GM18951 (cell line): ENCODE data around the gene NATD1.

Source experiments
- POLR2A ChIP-seq: IDR thresholded peaks from 4 replicates; pipeline ENCODE4 v1.6.1; 2011; ENCODE audit warnings: mild to moderate bottlenecking; ENCODE audit not compliant: insufficient read length, insufficient read depth; ENCODE audit errors: extremely low read depth
- in situ Hi-C: fragments of 300-500 bp; cut with MboI; formaldehyde crosslinking; loops from one replicate; pipeline ENCODE4 v1.12.0; 2022; ENCODE audit warnings: low sequenced_read_pairs, mixed read lengths, inconsistent platforms; ENCODE audit not compliant: unreplicated experiment

The NATD1 gene

DNA sequence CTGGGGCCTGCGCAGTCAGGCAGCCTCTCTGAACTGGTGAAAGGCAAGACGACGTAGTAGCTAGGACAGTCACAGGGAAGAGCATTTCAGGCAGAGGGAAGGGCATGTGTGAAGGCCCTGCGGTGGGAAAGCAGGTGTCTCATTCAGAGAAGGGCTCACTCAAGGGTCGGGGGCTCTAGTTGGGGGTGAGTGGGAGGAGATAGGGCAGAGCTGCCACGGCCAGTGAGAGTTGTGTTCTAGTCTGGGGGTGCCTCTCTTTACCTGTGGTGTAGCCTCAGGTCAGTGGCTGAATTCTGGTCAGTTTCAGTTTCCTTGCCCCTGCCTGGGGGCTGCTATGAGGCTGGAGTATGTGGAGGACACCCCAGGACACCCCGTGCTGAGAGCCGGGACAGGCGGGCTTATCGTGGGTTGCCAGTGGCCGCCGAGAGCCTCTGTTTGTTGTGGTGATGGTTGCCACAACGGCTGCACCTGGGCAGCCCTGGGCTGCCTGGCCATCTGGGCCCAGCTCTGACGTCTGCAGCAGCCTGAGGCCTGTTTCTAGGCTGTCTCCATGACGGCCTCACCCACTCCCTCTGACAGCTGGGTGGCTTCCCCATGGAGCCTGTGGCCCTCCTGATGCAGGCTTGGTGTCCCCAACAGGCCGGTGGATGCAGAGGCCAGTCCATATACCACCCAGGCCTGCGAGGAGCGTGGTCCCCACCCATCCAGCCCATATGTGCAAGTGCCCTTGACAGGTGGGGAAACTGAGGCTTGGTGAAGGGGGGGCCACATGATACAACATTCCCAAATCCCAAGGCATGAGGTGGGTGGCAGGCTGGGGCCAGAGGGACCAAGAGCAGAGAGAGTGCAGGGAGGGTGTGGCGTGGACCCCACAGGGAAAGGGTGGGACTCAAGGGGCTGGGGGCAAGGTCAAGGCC is 42.1 kb upstream of the NATD1 start:
- in situ Hi-C loops: no loop called here
- no peak for TF ChIP-seq POLR2A

DNA sequence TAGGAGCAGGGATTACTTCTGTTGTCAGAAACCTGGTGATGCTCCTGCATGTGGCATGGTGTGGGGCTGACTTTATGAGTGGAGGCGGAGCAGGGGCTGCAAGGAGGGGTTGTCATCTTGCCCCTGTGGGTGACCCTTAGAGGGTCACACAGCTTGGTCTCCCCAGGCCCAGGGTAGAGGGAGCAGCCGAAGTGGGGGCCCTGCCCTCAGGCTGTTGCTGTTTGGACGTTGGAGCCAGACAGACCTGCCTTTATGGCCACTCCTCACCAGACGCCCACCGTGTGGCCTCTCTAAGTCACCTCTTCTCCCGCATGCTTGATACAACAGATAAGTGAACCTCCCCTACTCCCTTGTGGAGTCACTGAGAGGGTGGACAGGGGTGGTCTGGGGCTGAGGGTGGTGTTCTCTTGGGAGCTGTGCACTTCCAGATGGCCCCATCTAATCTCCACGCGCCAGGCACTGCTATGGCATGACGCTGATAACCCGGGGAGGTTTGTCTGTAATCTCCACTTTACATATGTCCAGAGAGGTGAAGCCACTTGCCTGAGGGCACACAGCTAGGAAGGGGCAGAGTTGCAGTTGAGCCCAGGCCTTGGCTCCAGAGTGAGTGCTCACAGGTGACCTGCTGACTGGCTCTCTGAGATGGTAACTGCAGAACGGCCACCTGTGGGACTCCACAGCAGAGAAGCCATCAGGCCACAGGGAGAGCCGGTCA is 41.3 kb upstream of the NATD1 start:
- no peak for TF ChIP-seq POLR2A
- in situ Hi-C loops: no loop called here

DNA sequence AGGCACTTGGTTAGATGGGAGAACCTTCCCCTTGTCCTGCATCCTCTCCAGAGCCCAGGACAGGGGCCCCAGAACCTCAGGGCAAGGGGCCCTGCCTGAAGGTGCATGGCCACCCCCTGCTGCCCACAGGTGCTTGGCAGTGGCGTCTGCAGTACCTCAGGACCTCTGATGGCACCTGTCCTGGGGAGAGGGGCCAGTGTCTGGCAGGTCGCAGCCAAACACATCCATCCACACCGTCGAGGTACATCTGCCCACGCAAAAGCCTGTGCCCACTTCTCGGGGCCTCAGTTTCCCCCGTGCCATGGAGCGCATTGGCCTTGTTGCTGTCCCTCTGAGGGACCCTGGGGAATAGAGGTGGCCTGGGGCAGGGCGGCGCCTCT is 40.6 kb upstream of the NATD1 start:
- no peak for TF ChIP-seq POLR2A
- in situ Hi-C loops: no loop called here

DNA sequence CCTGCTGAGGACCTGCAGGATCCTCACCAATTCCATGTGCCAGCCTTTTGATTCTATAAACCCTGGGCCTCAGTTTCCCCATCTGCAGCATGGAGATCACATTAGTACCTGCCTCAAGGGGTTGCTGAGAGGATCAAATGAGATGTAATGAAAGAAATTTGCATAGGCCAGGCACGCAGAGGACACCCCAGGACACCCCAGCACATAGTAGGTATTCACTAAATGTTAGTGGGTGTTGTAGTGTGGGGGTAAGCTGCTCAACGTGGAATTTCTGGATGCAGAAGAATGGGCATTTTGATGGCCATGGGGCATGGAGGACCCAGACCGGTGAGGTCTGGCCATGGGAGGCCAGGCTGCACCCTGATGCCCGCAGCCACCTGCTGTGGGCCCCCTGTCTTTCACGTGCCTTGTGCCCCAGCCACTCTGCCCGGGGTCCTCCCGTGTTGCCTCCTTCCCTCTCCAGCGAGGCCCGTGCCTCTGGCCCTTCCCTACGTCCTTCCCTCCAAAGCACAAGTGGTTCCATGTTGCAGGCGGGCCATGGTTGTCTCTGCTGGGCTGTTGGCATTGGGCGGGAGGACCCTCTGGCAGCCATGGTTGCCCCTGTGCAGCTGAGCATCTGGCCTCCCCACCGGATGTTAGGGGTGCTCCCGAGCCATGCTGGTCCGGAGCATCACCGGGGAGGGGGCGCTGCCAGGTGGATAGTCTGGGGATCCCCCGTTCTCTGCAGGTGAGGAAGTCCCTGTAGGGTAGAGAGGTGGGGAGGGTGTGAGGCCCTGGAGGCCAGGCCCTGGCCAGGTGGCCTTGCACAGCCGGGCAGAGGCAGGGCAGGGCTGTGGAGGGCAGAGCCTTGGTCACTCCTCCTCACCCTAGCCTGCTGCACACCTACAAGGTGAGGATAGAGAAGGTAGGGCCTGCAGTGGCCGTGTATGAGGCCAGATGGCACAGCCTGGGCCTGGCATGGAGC is 39.9 kb upstream of the NATD1 start:
- in situ Hi-C loops: no loop called here
- no peak for TF ChIP-seq POLR2A

DNA sequence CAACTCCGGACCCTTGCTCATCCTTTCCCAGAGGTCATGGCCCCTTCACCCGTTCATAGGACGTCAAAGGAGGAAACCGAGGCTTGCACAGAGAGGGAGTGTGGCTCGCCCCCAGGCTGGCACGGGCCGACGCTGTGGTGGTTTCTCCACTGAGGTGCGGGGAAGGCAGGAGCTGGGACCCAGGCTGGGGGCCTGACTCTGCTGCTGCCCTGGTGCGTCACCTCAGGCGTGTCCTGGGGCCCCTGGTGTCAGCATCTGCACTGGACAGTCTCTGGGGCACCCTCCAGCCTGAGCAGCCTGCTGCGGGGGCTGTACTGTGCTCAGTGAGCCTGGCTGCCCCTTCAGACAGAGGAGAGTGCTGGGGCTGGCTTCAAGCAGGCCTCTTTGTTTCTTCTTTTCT is 38.7 kb upstream of the NATD1 start:
- no peak for TF ChIP-seq POLR2A
- in situ Hi-C loops: no loop called here

DNA sequence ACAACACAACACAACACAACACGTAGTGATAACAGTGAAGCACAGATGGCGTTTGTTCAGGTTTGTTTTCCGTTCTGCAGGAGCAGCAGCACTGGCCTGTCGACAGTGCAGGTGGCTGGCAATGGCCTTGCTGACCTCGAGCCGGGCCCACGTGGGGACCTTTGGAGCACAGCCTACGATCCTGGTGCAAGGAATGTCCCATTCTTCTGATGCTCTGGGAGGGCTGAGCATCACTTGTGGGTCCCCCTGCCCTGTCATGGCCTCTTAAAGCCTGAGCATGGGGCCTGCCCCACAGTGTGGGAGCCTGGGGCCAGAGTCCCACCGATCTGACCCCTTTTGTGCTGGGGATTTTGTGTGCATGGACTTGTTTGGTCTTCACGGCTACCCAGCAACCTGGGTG is 38.1 kb upstream of the NATD1 start:
- no peak for TF ChIP-seq POLR2A
- in situ Hi-C loops: no loop called here

DNA sequence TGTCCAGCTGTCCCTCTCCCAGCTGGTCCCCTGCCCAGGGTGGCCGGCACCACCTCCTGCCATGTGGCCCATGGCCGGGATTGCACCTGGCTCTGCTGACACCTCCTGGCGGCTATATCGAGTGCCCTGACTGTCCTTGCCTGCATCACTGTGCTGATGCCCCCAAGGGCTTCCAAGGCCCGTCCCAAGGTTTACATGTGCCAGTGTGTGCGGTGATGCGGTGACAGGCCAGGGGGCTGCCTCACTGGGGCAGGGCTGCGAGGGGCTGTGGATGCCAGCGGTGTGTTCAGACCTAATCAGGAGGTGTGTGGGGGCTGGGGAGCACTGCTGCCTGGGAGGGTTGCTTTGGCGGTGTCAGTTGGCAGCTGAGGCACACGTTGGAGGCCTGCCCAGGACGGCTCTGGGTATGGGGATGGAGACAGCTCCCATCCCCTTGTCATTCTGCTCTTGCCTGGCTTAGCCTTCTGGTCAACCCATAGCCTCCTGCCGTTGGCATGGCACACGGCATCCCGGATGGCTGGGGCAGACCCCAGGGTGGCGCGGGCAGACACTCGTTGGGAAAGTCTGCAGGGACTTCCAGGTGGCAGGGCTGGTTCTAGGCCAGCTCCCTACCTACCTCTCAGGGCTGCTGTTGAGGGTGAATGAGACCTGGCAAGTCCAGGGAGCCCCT is 36.8 kb upstream of the NATD1 start:
- TF ChIP-seq POLR2A: no peak
- in situ Hi-C loops: no loop called here

DNA sequence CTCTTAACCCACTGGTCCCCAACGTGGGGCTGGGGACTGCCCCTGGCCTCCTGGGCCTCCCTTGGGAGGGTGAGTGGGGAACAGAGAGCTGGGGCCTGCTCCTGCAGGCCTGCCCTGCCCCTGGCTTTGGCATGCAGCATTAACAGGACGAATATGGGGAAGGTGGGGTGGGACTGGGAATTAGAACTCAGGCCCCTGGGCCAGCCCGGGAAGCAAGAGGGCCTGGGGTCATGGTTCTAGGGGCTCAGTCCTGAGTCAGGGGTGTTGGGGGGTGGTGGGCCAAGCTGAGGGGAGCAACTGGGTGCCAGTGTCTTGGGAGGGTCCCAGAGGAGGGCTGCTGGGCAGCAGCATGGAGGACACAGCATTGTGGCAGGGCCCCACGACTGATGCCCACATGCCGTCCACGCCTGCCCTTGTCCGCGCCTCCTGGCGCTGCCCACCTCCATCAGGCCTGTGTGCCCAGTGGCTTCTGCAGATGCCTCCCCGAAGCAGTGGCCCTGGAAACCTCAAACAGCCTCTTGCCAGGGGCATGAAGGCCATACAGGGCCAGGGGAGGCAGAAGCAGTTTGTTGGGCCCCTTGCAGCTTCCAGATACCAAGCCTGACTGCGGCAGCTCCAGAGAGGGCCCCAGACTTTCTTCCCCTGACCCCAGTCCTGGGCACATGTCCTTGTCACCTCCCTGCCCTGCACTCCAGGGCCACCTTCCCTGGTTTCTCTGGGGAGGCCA is 36.1 kb upstream of the NATD1 start:
- TF ChIP-seq POLR2A: no peak
- in situ Hi-C loops: no loop called here

DNA sequence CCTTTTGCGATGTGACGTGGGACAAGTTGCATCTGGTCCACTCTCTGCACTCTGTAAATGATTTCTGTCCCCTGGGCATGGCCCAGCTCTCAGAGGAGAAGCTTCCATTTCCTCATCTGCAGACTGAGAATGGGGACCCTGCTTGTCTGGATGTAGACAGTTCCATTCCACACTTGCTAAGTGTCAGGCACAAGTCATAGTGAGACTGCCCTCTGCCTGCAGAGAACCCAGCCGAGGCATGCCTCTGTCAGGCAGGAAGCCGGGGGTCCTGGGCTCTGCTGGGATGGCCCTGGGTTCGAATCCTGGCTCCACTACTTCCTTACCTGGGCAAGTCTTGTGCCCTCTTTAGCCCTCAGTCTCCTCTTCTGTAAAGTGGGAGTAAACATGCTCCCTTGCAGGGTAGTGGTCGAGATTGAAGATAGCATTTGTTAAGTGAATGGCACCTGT is 35.4 kb upstream of the NATD1 start:
- in situ Hi-C loops: no loop called here
- TF ChIP-seq POLR2A: no peak

DNA sequence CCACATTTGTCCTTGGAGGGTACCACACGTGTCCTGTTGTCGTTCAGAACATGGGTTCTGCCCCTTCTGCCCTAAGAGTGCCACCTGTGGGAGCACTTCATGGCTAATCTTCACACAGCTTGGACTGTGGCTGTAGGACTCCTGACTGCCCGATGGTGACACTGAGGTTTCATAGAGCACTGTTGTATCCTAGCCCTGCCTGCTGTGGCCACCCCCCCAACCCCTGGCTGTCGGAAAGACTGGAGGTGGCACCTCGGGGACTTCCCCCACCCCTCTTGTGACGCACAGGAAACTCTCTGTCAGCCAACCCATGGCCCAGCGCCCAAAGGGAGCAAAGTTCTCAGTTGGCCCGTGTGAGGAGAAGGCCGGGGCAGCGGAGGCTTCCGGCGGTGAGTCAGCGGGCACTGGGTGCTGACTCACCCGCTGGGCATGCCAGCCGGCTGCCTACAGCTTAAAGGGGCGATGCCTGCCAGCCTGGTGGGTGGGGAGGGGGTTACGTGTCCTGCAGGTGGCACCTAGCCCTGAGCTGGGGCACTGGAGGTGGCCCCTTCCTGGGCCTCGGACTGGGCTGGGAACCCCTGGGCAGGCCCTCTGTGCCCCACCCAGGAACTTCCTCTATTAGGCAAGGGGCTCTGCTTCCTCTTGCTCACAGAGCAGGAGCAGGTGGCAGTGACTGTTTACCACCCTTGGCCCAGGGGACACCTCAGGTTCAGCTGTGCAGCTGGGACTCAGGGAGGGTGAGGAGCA is 34.7 kb upstream of the NATD1 start:
- in situ Hi-C loops: no loop called here
- TF ChIP-seq POLR2A: peak; percentile 67

DNA sequence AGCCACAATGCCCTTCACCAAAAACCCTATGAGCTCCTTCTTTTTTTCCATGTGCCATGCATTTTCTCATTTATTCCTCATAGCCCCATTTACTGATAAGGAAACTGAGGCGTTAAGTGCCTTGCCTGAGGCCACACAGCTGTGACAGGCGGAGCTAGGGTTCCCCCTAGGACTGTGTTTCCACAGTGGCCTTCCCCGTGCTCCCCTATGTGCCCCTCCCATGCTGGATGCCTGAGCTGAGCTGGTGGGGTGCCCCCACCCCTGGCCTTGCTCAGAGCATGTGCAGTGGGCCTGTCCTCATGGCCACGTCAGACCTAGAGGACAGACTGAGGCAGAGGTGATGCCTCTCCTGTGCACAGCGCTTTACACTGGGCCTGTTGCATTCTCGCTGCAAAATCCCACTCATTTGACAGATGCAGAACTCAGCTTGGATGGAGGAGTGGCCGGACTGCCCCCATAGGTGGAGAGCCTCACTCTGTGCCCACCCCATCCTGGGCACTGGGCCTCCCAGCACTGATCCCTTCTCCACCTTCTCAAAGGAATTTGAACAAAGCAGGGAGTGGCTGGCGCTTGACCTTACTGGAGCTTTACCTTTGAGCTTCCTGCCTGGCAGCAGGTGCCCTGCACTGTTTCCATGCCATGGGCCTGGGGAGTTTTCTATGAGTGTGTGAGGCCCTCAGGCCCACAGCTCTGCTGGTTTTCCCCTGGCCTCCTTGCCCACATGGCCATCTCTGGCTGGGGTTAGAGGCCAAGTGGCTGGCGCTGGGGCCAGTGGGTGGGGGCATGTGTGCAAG is 33.9 kb upstream of the NATD1 start:
- TF ChIP-seq POLR2A: no peak
- in situ Hi-C loops: no loop called here
